Panc1 (cell line): ENCODE data around the gene C1orf167. TPM values are rescaled to one million over a fixed set of nuclear protein-coding genes. Genes with fewer than 3 reads are reported as not detected.

ENCODE experiments used
- ATAC-seq: fragments of 200-7000 bp; cut with Tn5 transposase; 2 replicates; pipeline ENCODE4 v1.9.1; 2020; ENCODE audit warnings: mild to moderate bottlenecking, moderate library complexity
- BruUV-seq: library from RNA; stranded (reverse); fragments of 400-500 nt; replicated peaks from 2 replicates; lab custom pipeline; 2021; lab: Mats Ljungman, UMichigan
- CTCF ChIA-PET: fragments of 300-600 bp; sonication (Branson Sonifier 250); formaldehyde crosslinking; loops from one replicate; lab custom pipeline; 2022; ENCODE audit warnings: antibody characterized with exemption; lab: Charles Lee
- POLR2A ChIA-PET: fragments of 300-600 bp; sonication (Branson Sonifier 250); formaldehyde crosslinking; loops from one replicate; lab custom pipeline; 2022; ENCODE audit warnings: antibody characterized with exemption; lab: Charles Lee
- DNase-seq: peaks from one replicate; pipeline ENCODE4 v3.0.0-alpha.2; 2010; ENCODE audit warnings: low read depth, low spot score
- H3K27ac ChIP-seq: 2 replicates; pipeline ENCODE4 v1.5.1; 2011; ENCODE audit warnings: mild to moderate bottlenecking, low read length, inconsistent platforms
- H3K27me3 ChIP-seq: fragments of 200-500 bp; sonication (Bioruptor generic); 2 replicates; pipeline ENCODE4 v1.6.0; 2014; ENCODE audit warnings: low read length, inconsistent platforms; ENCODE audit not compliant: control insufficient read depth, insufficient read depth
- H3K36me3 ChIP-seq: fragments of 200-500 bp; sonication (Bioruptor generic); 2 replicates; pipeline ENCODE4 v1.5.1; 2014; ENCODE audit warnings: inconsistent platforms, mild to moderate bottlenecking, low read length, moderate library complexity; ENCODE audit not compliant: control insufficient read depth, insufficient read depth
- H3K4me1 ChIP-seq: 2 replicates; pipeline ENCODE4 v1.5.1; 2011; ENCODE audit warnings: inconsistent platforms, mild to moderate bottlenecking, low read length, moderate library complexity; ENCODE audit not compliant: control insufficient read depth, insufficient read depth
- H3K4me3 ChIP-seq, 2 experiments: 2 replicates each; pipeline ENCODE4 v1.5.1; 2011 to 2012; ENCODE audit warnings: low read depth in 2 of 2, low read length in 2 of 2, mild to moderate bottlenecking in 2 of 2, inconsistent platforms in 1 of 2, moderate library complexity in 1 of 2
- H3K9me3 ChIP-seq: fragments of 200-500 bp; sonication (Bioruptor generic); 2 replicates; pipeline ENCODE4 v1.5.1; 2014; ENCODE audit warnings: low read depth, mild to moderate bottlenecking, inconsistent platforms, low read length, moderate library complexity; ENCODE audit not compliant: control insufficient read depth, insufficient read depth
- CTCF ChIP-seq: fragments of 450-650 bp; IDR thresholded peaks from 2 replicates; pipeline ENCODE4 v1.5.1; 2017; ENCODE audit warnings: mild to moderate bottlenecking
- POLR2AphosphoS5 ChIP-seq: IDR thresholded peaks from 2 replicates; pipeline ENCODE4 v1.6.1; 2012; ENCODE audit warnings: mild to moderate bottlenecking, low read depth, low read length, moderate library complexity
- REST ChIP-seq, 2 experiments: IDR thresholded peaks; 2 replicates each; pipeline ENCODE4 v1.6.1; 2011 to 2012; ENCODE audit warnings: low read depth in 2 of 2, control low read depth in 1 of 2, low read length in 1 of 2, mild to moderate bottlenecking in 1 of 2, moderate library complexity in 1 of 2; ENCODE audit not compliant: insufficient read depth in 1 of 2
- SIN3A ChIP-seq: IDR thresholded peaks from 2 replicates; pipeline ENCODE4 v1.6.1; 2012; ENCODE audit warnings: low read depth, mild to moderate bottlenecking, low read length, moderate library complexity, borderline replicate concordance; ENCODE audit not compliant: insufficient read depth
- TCF7L2 ChIP-seq: IDR thresholded peaks from 2 replicates; pipeline ENCODE4 v1.6.1; 2011; ENCODE audit warnings: mild to moderate bottlenecking, low read depth, low read length, inconsistent platforms
- in situ Hi-C: cut with HindIII; loops from 2 replicates; pipeline ENCODE4 v1.10.0; 2016; ENCODE audit warnings: low sequenced_read_pairs, low pct_unique_long_range_greater_than_20kb
- intact Hi-C: fragments of 100-400 bp; cut with micrococcal nuclease; formaldehyde crosslinking; loops from one replicate; pipeline ENCODE4 v1.10.0; 2022; ENCODE audit not compliant: unreplicated experiment
- total RNA-seq: library from RNA; stranded (reverse); gene quantifications from one replicate; pipeline ENCODE4 v1.2.1, GENCODE V29; 2021; ENCODE audit not compliant: unreplicated experiment

C1orf167 gene
- total RNA-seq, 1 experiment from 2014 or later, result not detected

- Histone ChIP-seq H3K4me3 (no peak overlapping the region), H3K27ac (peak overlapping the region; percentile 50; the same call in 1 of the 2 replicates), H3K9me3 (no peaks in the 10 kb centered on the region), H3K36me3 (no peaks in the 10 kb centered on the region), H3K4me1 (peaks cover 12% of the 10 kb centered on the region; the same call in 1 of the 2 replicates), H3K27me3 (no peaks in the 10 kb centered on the region)
- POLR2A ChIA-PET, result no interaction called here
- TF ChIP-seq POLR2AphosphoS5 (no peak), REST (IDR thresholded peaks at IDR 0.05; ENCODE audit: insufficient read depth in 1 of 2, low read depth in 2 of 2, low read length in 1 of 2) (no peak), CTCF (no peak), SIN3A (no peak), TCF7L2 (no peak)
- in situ Hi-C loops, result no loop called here
- DNase-seq, result no peak
- BruUV-seq, result no TSS peak
- CTCF ChIA-PET, result no interaction called here
- intact Hi-C loops, result no loop called here
- ATAC-seq, result no peak
These were observed 31.5 kb upstream of the C1orf167 start for GRCh38 chr1:11730429-11730891.

- no peaks in the 10 kb centered on the region for H3K9me3 ChIP-seq
- peaks cover 16% of the 10 kb centered on the region for H3K4me1 ChIP-seq
- ATAC-seq (peak; percentile 56), DNase-seq (no peak)
- TF ChIP-seq POLR2AphosphoS5, result no peak
- peak; percentile 93 for TF ChIP-seq TCF7L2
- ChIA-PET POLR2A (no interaction called here), CTCF (interaction anchor here (0.6 kb wide), 1 partner anchor 20 kb away, joined by 6 read pairs; no protein-coding TSS in a partner anchor)
- H3K27ac ChIP-seq, result peak overlapping the region; percentile 80
- intact Hi-C loops, result no loop called here
- H3K27me3 ChIP-seq, result no peaks in the 10 kb centered on the region
- no peaks in the 10 kb centered on the region; the same call in 1 of the 2 replicates for H3K36me3 ChIP-seq
- in situ Hi-C loops, result no loop called here
- peak overlapping the region; percentile 32 to 56 for H3K4me3 ChIP-seq
- no TSS peak for BruUV-seq
These were observed 30.2 kb upstream of the C1orf167 start for GRCh38 chr1:11731691-11732283.

- Histone ChIP-seq H3K9me3 (no peaks in the 10 kb centered on the region), H3K36me3 (no peaks in the 10 kb centered on the region; the same call in 1 of the 2 replicates), H3K4me3 (no peak overlapping the region), H3K27me3 (no peaks in the 10 kb centered on the region), H3K27ac (no peak overlapping the region), H3K4me1 (peaks cover 24% of the 10 kb centered on the region)
- TF ChIP-seq CTCF (no peak), SIN3A (no peak), REST (IDR thresholded peaks at IDR 0.05; ENCODE audit: insufficient read depth in 1 of 2, low read depth in 2 of 2, low read length in 1 of 2) (no peak), TCF7L2 (no peak), POLR2AphosphoS5 (no peak)
- no peak for DNase-seq
- in situ Hi-C loops, result no loop called here
- no TSS peak for BruUV-seq
- no peak for ATAC-seq
- CTCF ChIA-PET, result interaction anchor here (0.6 kb wide), 1 partner anchor 198 kb away, joined by 6 read pairs; no protein-coding TSS in a partner anchor
- intact Hi-C loops, result no loop called here
- POLR2A ChIA-PET, result no interaction called here
These were observed 28.7 kb upstream of the C1orf167 start for GRCh38 chr1:11733306-11733705.
